CD4-positive, alpha-beta T cell treated with Interleukin-17A for 1 hour (primary cell): ENCODE data around the gene PRLR.
"Not testable (repeated sequence)": the region's sequence is repeated elsewhere in the genome, so short reads cannot be mapped to it uniquely, and the experiment has no call there.

Experiments
- DNase-seq: peaks from one replicate; pipeline ENCODE4 v3.0.0-alpha.2; 2020

The PRLR gene

GRCh38 chr5:35194635-35195471 lies 35.4 kb downstream of the PRLR start:
- DNase-seq, result no peak

GRCh38 chr5:35192506-35192905 lies 37.8 kb downstream of the PRLR start:
- no peak for DNase-seq

DNA sequence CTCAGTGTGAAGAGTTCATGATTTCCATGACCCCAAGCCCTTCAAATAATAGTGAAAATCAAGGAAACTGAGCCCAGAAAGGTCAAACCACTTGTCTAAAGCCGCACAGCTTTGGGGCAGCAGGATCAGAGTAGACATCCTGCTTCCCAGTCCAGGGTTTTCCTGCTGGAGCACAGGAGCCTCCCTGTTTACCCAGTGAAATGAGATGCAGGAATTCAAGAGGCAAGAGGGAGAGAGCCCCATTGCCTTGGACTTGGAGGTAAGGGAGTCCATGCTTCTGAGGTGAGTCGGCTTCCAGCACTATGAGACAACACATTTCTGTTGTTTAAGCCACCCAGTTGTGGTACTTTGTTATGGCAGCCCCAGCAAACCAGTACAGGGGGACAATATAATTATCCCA lies 40.5 kb downstream of the PRLR start:
- not testable (repeated sequence) for DNase-seq

GRCh38 chr5:35188031-35188457 lies 42.2 kb downstream of the PRLR start:
- no peak for DNase-seq

- not testable (repeated sequence) for DNase-seq
Observed at GRCh38 chr5:35187621-35188020, 42.7 kb downstream of the PRLR start.

DNA sequence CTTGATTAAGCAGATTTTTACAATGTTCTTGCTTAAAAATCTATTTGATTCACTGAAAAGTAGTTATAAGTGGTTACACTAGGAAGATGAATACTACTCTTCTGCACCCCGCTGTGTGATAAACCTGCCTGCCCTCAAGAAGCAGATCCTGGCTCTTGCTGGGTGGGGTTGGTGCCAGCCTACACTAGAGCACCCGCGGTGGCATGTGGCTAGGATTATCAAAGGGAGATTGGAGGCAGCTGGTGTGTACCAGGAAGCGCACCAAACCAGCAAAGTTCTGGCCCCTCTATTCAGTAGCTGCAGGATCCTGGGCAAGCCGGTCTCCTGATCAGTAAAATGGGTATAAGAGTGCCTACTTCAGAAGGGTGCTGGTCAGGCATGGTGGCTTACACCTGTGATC lies 43.5 kb downstream of the PRLR start:
- no peak for DNase-seq

GRCh38 chr5:35185518-35185917 lies 44.8 kb downstream of the PRLR start:
- no peak for DNase-seq

GRCh38 chr5:35183556-35183955 lies 46.7 kb downstream of the PRLR start:
- DNase-seq, result no peak

DNA sequence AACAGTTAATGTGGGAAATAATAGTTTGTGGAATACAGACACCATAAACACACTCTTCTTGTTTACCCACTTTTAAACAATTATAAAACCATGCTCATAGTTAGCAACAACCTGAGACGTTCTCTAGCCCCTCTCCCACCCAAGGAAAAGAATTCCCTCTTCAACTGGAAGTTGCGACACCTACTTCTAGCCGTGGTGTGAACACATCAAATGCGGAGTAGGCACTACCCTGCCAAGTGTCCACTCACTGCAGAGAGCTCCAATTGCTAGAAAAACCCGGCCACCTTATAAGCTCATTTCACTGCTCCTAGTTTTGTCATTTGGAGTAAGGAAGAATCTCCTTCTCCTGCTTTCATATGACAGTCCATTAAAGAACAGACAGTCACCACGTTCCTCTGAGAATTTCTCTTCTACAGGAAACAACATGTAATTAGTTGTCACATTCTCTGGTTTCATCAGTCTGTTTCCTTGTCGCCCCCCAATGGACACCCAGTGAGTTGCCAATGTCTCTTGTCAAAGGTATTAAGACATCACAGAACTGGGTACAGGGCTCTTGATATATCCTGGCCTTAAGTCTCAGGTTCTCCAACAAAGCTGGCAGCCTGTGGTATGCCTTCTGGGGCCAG lies 47.3 kb downstream of the PRLR start:
- peak; percentile 4 for DNase-seq

- no peak for DNase-seq
Observed at GRCh38 chr5:35182486-35182885, 47.8 kb downstream of the PRLR start.

DNA sequence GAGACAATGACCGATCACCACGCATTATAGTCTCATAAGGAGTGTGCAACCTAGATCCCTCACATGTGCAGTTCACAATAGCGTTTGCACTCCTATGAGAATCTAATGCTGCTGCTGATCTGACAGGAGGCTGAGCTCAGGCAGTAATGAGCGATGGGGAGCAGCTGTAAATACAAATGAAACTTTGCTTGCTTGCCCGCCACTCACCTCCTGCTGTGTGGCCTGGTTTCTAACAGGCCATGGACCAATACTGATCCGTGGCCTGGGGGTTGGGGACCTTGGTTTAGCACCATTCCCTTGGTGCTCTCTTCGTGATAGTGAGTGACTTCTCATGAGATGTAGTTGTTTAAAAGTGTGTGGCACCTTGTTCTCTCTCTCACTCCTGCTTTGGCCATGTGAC lies 50.2 kb downstream of the PRLR start:
- DNase-seq, result no peak

- no peak for DNase-seq
Observed at GRCh38 chr5:35177783-35178182, 52.5 kb downstream of the PRLR start.

DNA sequence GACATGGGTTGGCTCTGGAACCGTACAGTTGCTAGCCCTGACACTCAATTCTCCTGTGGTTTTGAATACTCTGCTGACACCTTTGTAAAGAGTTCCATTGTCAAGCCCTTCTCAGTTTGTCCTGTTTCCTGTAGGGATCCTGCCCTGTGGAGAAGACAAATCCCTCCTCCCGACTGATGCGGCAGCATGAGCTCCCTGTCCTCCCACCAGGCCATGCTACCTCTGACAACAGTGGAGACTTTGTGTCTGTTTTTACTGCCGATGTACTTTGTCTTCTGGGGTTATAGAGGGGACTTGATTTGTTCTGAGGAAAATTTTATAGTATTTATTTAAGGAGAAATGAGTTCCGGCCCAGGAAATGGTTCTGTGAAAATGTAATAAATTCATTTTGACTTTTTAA lies 57.8 kb downstream of the PRLR start:
- DNase-seq, result no peak

- no peak for DNase-seq
Observed at GRCh38 chr5:35171991-35172390, 58.3 kb downstream of the PRLR start.

DNA sequence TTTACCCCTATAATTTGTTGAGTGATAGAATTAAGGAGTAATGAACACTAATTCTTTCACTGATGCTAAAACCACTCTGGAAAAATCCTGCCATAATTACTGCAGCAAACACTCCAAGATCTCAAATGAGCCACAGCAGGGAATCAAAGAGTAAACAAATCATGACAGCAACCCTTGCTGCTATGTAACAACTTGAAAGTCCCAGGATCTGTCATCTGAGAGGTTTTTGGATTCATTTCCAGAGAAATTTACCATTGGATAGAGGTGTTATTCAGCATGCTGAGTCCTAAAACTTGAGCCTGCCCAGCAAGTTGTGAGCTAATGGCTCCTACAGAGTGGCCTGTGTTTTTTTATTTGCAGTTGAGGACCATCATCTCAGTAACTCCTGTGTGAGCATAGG lies 59.2 kb downstream of the PRLR start:
- DNase-seq, result no peak

DNA sequence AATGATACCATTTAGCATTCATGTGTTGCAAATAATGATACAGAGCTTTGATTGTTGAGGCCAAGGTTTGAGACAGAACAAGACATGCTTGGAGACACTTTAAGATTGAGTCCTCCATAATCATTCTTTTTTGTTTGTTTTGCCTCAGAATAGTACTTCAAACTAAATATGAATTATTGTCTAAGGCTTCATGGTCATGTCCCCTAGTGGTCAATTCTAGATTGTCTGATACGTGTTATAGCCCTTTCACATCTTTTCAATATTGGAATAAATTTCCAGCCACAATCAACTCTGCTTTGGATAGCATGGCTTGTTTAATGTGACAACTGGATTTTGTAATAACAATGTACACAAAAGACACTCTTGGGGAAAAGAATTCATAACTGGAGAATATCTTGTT lies 64.2 kb downstream of the PRLR start:
- no peak for DNase-seq

DNA sequence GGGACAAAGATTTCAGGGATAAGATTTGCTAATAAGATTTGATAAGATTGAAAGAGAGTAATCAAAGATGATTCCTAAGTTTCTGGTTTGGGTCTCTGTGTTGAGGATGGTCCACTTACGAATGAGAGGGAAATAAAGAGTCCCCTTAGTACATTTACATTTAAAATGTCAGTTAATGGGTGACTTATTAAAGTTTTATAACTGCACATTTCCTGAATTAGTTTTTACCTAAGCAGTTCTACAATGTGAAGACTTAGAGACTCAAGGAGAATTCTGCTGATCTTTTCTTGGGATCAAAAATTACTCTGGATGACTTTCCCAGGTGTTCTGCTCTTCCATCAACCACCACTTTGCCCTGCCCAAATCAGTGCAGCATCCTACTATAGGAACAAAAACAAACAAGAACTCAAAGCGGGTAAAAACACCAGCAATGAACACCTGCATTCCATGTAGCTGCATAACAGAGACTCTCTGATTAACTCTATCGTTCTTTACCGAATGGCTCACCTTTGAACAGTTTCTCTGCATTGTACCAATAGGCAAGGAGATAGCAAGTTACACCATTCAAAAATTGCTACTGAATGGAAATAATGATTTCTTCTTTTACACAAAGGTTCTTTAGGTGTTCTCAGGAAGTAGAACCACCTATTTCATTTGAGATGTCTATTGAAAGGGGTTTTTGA lies 65.3 kb downstream of the PRLR start:
- DNase-seq, result no peak

- DNase-seq, result no peak
Observed at GRCh38 chr5:35163710-35164033, 66.6 kb downstream of the PRLR start.

GRCh38 chr5:35162848-35163709 lies 67.2 kb downstream of the PRLR start:
- no peak for DNase-seq

DNA sequence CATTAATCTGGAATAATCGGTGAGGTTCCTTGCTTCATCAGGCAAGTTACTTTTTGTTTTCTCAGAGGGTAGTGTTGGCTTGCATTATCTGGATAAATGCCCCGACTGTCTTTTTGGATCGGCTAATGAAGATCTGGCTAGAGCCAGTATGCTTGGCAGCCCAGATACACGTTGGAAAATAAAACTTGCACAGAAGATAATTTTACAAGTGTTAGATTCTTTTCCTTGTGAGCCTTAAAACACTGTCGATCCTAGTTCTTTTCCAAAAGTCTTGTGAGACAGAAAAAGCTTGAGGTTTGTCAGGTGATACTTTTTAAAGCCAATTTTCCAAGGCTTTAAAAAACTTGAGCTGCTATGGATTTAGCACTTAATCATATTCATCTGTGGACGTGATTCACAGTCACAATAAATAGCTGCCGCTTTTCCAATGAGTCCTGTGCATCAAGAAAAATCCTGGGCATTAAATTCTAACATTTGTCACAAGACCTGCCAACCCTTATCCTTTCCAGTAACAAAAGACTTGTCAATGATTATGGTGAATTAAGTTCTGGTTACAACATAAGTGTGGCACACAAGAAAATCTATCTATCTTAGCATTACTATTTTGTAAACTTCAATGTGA lies 68.5 kb downstream of the PRLR start:
- DNase-seq, result no peak

GRCh38 chr5:35160486-35161116 lies 69.7 kb downstream of the PRLR start:
- DNase-seq, result no peak

DNA sequence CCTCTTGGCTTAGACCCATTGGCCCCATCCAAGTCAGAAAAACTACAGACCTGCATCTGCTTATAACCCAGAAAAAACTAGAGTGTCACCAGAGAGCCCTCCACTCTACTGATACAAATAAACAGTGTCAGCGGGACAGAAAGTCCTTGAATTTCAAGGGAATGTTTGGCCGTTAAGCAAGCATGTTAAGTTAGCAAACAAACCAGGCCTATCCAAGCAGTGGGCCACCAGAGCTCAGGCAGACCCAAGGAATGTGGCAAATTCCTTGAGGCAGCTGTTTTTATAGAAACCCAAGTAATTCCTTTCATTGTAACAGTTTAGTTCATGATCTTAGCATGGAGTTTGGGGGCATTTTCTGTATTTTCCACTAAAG lies 70.9 kb downstream of the PRLR start:
- DNase-seq, result no peak
